ENCODE measurements around the gene ZNF267.
"Not testable (repeated sequence)": the region's sequence is repeated elsewhere in the genome, so short reads cannot be mapped to it uniquely, and the experiment has no call there.

Gene ZNF267

DNA sequence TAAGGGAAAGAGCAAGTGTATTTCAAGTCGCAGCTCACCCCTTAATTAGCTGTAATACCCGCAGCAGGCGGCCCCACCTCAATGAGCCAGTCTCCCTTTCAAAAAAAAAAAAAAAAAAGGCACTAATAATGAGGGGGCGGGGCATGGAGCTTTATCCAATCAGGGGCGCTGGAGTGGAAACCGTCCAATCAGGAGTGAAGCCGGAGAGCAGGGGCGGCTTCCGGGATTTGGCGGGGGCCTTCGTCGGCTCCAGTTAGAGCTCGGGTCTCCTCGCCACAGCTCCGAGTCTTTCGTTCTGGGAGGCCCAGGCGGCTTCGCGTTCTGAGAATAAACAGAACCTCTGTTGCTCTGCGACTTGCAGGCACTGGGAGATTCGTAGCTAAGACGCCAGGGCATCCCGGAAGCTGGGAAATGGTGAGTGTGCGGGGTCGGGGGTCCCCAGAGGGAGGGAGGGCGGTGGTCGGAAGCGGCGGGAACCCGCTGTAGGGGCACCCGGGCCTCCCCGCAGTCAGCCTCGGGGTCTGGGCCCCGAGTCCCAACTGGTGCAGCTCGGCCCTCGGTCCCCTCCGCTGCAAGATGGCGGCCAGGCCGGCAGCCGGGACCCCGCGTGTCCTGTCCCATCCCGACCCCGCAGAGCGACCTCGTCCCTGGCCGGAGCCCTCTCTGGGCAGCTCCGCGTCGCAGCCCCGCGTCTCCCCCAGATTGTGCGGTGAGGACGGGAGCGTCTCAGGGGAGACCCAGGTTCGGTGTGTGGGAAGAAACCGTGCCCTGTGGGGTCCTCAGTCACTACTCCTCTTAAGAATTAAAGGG, at the start of gene ZNF267:
TSS of gene ZNF267 (plus strand) at position 252 of the 810 bp plus-strand sequence. CDS start at position 412, 160 bp downstream.
- DNase-seq, result peak; percentile 90

DNA sequence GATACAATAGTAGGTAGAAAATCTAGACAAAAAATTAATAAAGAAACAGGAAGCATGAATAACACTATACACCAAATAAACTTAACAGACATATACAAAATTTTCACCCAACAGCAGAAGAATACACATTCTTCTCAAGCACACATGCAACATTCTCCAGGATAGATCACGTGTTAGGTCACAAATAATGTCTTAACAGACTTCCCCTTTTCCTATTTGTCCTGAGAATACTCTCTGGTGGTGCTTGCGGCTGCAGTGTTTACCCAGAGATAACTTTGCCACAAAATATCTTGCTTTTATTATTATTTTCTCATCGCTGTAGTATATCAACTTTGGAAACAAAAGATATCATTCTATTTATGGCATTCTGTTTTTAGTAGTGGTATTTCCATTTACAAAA, 40.6 kb upstream of the ZNF267 start:
- no peak for DNase-seq

DNA sequence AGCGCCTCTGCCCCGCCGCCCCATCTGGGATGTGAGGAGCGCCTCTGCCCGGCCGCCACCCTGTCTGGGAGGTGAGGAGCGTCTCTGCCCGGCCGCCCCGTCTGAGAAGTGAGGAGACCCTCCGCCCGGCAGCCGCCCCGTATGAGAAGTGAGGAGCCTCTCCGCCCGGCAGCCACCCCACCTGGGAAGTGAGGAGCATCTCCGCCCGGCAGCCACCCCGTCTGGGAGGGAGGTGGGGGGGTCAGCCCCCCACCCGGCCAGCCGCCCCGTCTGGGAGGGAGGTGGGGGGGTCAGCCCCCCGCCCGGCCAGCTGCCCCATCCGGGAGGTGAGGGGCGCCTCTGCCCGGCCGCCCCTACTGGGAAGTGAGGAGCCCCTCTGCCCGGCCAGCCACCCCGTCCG, 37.2 kb upstream of the ZNF267 start:
- not testable (repeated sequence) for DNase-seq

DNA sequence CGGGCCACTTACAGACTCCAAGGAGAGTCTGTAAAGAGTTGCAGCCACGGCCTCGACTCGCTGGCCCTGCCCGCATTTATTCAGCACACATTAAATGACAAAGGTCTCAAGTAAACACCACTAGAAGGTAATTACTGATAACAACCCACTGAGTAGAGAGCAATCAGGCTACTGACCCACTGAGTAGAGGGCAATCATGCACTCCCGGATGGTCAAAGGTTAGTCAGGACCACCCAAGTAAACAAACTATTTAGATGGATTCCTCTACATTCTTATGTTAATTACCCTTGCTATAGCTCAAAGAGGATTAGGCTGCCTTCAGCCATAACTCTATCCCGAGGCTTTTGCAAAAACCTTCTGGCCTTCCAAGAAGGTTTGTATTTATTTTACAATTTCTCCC, 30.7 kb upstream of the ZNF267 start:
- no peak for DNase-seq

DNA sequence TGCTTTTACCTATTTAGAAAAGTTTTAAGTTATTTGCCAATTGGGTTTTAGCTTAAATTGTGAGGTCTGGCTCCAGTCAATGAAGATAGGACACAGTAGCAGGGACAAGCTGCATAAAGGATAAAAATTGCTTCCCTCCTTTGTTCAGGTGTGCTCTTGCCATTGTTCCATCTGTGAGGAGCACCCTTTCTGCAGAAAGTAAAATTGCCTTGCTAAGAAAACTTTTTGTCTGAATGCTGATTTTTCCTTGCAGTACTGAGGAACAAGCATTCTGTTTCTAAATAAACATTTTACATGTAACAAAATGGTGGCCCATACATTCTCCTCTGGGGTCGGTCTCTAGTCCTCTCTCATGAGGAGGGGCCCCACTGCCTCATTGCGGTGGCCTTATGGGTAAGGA, 25.0 kb upstream of the ZNF267 start:
- not testable (repeated sequence) for DNase-seq

DNA sequence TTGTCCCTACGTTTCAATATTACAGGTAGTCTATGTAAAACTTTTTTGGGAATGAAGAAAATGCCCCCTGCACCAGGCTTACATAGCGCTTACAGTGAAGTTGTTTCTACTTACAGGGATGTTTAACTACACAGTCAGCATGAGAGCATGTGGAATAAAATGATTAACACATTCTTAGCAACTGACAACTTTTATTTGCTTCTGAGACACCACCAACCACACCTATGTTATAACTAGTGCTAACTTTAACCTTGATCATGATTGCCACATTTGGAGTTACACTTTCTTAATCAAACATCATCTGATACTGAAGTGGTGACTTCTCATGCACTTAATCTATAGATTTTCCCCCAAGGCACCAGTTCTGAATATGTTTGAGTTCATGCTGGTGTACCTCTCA, 20.3 kb upstream of the ZNF267 start:
- DNase-seq, result no peak

DNA sequence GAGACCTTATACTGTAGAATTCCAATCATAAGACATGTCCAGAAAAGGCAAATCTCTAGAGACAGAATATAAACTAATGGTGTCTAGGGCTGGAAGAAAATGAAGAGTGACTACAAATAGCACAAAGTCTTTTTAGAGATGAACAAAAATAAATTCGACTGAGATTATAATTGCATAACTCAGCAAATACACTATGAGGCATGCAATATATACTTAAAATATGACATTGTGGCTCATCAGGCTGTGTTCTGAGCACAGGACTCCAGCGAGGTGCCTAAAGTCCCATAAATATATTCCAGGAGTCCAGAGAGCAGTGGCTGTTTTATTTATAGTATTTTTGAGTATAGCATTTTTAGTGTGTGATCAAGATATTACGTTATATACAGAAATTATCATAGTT, 13.1 kb upstream of the ZNF267 start:
- no peak for DNase-seq

DNA sequence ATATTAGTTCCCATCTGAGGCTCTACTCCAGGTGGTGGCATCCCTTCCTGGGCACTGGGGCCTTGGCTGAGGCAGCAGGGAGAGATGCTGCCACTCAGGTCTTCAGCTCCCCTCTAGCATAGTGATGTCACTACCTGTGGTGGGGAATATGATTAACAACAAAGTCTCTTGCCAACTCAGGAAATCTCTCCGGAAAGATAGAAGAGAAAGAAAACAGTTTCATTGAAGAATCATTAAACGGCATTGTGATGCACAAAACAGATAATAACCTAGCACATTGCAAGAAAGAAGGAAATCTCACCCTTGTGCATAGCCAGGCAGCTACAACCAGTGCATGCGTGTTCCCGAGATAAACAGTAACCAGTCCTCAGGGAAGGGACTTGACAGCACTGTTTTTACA, 12.2 kb upstream of the ZNF267 start:
- DNase-seq, result no peak

DNA sequence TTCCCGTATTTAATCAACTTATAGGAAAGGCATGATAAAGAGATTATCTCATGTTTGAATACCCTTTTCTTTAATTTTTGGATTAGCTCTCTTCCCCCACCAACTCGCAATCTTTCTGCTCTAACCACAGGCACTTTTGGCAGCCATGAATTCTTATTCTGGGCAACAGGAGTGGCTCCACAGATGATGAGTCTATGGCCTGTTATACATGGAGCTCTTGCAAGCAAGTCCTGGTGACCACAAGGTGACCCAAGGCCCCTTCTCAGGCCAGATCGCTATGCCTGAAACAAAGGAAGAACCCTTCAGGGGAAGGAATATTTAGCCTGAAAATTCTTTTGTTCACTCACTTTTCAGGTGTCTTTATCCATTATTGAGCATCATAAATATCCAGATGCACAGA, 10.8 kb upstream of the ZNF267 start:
- DNase-seq, result no peak

DNA sequence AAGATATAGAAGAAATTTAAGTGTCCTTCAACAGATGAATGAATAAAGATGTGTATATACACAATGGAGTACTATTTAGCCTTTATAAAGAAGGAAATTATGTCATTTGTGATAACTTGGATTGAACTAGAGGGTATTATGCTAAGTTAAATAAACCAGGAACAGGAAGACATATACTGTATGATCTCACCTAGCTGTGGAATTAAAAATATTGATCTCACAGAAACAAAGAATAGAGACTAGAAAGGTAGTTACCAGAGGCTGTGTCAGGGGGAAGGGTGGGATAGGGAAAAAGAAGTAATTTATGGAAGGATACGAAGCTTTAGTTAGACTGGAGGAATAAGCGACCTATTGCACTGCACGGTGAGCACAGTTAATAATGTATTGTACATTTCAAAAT, 5.4 kb upstream of the ZNF267 start:
- no peak for DNase-seq

DNA sequence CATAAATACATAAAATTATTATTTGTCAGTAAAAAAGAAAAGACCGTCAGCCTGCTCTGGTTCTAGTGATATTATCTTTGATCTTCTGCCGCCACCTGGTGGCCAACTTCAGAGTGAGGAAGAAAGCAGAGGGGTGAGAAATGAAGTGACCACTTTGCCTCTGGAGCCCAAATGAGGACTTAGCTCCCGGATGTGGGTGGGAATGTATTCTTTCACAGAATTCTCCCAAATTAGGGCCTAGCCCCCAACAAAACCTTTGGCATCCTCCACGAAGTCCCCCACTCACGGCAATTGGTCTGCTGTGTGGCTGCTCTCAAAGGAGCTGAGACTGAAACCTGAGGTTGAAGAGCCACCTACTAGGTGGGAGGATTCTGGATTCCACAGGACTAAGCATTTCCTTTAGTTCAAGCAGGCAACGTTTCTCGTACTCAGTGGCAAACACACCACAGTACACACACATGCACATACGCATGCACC, 4.9 kb upstream of the ZNF267 start:
- DNase-seq, result peak; percentile 79

DNA sequence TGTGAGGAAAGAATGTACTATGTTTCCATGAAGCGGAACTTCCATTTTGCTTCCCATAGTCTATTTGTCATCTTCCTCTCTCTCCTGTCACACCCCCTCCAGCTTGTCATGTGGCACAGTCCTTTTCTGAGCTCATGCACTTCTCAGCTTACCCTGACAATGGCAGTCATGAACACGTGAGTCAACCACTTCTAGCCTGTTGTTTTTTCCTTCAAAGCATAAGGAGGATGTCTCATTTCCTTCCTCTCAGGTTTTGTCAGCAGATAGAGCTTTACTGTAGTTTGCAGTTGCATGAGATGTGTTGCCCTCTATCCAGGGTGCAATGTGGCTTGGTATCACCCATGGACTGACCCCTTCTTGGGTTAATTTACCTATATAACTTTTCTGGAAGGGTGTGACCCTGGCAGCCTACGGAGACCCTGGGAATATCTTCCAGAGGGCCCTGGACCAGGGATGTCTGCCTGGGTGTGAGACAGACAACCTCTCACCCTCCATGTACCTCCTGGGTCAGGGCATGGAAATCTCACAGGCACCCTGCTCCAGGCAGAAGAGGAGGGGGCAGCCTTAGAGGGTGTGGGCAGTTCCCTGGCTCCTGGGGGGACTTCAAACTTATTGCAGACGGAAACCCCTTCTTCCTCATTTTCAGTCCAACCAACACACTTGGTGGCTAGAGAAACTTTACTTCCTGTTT, 4.0 kb upstream of the ZNF267 start:
- DNase-seq, result peak; percentile 56

DNA sequence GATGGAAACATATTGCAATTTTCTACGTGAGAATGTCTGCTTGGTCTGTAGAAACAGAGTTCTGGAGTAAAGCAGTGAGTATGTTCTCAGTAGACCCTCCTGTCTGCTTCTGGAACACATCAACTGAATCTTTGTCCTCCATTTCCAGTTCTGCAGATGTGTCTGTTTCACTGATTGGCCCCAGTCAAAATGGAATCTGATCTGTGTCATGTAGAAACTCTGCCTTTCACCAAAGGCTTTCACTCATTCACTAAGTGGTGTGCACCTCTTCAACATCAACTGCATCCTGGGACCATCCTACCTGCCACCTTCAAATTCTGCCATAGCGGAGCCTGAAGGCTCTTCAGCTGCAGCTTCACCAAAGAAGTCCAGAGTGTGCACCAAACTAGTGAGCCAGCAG, 2.8 kb upstream of the ZNF267 start:
- DNase-seq, result no peak

DNA sequence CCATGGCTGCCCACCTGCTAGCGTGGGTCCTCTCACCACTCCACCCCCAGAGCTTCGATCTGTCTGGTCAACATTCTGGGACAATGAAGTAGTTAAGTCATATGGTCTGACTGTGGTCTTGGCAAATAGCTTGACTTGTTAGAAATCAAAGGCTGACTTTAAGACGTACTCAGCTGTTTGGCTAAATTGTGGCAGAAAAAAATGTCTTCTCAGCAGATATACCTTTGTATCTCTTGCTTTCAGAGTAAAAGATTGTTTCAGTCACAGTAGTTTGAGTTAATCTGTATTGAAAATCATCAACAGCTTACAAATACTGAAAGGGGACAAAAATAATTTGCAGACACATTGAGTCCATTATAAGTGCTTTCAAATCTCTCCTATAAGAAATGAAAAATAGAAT, 2.1 kb upstream of the ZNF267 start:
- no peak for DNase-seq

DNA sequence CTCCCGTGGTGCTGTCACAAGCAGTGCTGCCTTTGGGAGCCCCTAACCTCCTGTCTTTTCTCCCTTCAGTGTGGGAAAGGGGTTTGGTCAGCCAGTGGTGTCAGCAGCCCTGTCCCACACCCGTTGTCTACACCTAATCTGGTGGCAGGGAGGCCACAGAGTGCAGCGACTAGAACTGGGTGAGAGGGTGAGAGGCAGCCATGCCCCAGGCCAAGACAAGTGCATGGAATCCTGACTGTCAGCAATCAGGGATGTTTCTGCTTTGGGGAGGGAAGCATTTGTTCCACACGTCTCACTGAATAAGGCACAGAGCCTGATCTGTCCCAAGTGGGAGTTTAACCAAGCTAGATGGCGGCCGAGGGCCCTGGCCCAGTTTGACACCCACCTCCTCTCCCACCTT, 1.4 kb upstream of the ZNF267 start:
- no peak for DNase-seq

DNA sequence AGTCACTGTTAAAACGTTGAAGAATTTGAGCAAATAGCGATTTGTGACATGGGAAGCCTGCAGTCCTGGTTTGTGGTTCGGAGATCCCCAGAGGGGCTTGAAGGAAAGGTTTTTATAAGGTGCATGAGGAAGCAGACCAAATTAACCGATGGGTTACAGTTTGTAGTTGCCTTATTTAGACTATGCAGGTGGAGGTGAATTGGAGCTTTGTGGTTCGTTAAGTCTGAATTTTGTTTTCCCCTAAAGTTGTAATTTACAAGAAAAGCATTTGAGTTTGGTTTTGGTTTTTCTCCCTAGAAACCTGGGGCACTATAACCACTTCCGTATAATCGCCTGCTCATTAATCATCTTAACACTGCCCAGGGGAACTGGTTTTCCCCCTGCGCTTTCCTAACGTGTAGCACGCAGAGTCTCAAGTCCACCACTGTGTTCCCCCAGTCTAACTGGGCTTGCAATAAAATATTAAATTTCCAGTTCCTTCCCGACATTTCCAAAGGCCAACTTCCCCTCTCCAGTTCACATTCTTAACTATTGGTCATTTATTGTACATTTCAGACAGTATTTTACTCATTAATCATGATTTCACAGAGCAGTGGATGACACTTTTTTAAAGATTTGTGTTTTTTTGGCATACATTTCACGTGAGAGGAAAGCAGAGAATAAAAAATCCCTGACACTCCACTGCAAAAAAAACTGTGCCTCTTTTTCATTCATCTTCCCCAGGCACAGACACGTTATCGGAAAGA, 932 bp downstream of the ZNF267 start:
- no peak for DNase-seq

DNA sequence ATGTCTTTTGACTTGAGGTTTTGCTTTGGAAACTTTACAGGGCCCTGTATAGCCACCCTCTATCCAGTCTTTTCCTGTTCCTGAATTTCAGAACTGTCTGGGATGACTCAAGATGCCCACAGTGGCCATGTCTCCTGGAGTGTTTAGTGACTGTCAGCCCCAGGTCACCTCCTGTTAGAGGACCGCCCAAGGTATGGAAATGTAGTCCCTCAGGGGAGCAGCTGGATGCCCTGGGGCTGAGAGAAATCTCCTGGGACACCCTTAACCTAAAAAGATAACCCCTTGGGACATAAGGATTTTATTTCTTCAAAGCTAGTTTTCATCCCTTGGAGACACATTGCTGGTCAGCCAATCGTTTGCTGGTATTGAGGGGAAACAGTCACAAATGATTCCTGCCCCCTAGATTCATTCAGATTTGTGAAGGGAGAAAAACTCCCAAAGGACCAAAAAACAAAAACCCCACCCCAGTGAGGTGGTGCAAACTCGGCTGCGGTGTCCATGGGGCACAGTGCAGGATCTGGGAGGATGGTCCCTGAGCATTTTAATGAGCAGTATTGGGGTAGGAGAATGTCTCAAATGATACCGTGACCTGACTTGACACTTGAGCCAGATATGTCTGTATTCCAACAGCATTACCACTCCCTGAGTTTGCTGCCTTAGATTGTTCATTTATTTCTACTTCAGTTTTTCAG, 1.7 kb downstream of the ZNF267 start:
- DNase-seq, result no peak

DNA sequence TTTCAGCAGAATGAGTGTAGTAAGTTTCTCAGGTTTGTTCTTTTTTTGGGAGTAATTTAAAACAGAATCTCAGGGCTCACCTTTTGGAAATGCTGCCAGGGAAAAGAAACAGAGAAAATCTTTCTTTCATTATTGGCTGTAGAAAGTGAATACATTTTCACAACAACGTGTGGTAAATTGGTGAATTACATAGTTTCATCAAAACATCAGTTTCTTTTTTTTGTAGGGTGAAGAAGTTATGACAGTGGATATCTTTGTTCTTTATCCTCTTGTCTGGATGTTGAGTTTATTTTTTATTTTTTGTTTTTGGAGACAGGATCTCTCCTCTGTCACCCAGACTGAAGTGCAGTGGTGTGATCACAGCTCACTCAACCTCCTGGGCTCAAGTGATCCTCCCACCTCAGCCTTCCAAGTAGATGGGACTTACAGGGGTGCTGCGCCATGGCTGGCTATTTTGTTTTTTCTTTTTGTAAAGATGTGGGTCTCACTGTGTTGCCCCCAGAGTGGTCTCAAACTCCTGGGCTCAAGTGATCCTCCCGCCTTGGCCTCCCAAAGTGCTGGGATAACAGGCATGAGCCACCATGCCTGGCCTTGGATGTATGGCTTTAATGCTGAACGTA, 2.4 kb downstream of the ZNF267 start:
- no peak for DNase-seq

DNA sequence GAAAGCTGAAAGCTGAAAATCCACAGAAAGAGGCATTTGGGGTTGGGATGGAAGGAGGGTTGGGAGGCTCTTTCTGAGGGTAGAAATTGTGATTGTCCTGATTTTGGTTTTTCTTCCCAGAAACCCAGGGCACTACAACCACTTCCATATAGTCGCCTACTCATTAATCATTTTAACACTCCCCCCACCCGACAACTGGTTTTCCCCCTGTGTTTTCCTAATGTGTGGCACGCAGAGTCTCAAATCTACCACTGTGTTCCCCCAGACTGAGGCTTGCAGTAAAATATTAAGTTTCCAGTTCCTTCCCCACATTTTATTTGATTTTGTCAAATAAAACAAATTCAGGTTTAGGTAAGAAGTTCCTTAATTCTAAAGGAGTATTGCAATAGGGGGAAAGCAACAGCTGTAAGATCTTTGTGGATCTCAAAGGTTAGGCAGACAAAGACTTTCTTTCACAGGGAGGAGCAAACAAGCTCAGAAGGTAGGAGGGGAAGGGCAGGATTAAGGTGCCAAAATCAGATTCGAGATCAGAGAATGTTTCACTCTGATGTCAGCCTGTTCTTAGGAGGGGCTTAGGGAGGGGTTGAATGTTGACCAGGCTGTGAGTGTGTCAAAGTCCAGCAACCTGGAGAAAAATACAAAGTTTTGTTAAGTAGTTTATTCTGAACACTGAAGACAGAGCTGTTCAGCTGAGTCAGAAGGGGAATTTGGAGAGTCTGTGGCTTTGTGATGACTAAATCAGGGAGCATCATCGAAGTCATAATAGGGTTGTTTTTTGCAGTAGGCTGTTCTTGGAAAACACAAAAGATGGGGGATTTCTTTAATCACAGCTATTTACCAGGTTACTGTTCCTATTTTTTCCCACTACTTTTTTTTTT, 3.6 kb downstream of the ZNF267 start:
- no peak for DNase-seq

DNA sequence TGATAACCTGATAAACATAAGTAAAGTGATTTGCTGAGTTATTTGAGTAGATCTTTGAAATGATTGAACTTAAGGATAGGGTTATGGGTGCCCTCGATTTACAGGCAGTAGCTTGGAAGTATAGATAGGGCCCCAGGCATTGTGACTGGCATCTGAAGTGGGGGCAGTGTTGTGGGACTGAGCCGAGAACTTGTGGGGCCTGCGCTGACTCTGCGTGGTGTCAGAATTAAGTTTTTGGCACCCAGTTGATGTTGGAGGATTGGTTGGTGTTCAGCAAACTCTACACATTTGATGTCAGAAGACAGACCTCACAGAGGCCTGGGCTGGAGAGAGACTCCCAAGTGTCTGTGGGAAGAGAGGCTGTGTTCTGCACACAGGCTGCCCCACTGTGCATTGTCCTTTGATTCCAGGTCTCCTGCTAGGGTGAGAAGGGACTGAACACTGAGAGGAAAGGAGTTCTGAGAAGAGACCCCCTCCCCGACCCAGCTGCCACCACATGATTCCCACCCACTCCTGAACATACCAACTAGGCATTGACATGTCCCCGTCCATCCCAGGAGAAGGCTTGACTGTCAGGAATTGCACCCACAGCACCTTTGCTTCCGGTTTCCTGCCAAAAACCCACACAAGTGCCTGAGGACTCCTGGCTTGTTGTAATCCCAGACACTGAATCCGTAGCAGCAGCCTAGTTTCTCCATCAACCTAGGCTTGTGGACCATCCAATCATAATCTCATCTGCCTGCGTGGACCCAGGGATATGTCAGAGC, 4.5 kb downstream of the ZNF267 start:
- DNase-seq, result no peak

DNA sequence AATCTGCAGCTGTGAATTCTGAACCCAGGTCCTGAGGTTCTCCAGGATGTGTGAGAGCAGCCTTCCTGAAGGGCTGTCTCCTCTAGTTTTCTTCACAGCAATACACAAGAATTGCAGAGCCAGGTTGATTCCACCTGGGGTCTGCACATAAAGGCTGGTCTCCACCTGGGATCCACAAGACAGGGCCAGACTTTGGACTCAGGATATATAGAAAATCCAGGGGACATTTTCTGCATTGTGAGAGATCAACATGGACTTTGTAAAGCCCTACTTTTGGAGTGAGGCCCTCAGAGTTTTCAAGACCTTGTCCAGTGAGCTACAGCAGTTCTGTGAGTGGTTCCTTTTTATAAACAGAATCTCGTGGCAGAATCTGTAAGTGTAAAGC, 6.3 kb downstream of the ZNF267 start:
- DNase-seq, result no peak

Data from stimulated activated CD4-positive, alpha-beta T cell treated with anti-CD3 and anti-CD28 coated beads, Interleukin-4, amount 100 ng/mL, for 1 hour (primary cell).